H54 (cell line): ENCODE data around the gene EGFL8.
"Not testable (repeated sequence)": the region's sequence is repeated elsewhere in the genome, so short reads cannot be mapped to it uniquely, and the experiment has no call there.

Source experiments
- DNase-seq: peaks from one replicate; pipeline ENCODE4 v3.0.0; 2011; ENCODE audit warnings: low spot score, mixed read lengths; ENCODE audit not compliant: insufficient read length
- FAIRE-seq: peaks from 3 replicates; lab custom pipeline; 2011; peaks lifted over from hg19 to GRCh38; lab: Jason Lieb, UNC
- POLR2A ChIP-seq: IDR thresholded peaks from 2 replicates; pipeline ENCODE4 v1.6.1; 2011; ENCODE audit warnings: low read depth, mild to moderate bottlenecking, low read length

The EGFL8 gene

GRCh38 chr6:32195902-32196681, 31.7 kb downstream of the EGFL8 start:
- no peak for FAIRE-seq
- peak; percentile 80 for TF ChIP-seq POLR2A
- DNase-seq: peak; percentile 77

GRCh38 chr6:32196682-32197616, 32.6 kb downstream of the EGFL8 start:
- DNase-seq (no peak), FAIRE-seq (no peak)
- no peak for TF ChIP-seq POLR2A

- TF ChIP-seq POLR2A: no peak
- FAIRE-seq: no peak
- DNase-seq: no peak
These were observed 33.9 kb downstream of the EGFL8 start for GRCh38 chr6:32198345-32198696.

GRCh38 chr6:32198866-32199265, 34.5 kb downstream of the EGFL8 start:
- no peak for FAIRE-seq
- no peak for TF ChIP-seq POLR2A
- no peak for DNase-seq

GRCh38 chr6:32200711-32201475, 36.5 kb downstream of the EGFL8 start:
- DNase-seq (no peak), FAIRE-seq (no peak)
- no peak for TF ChIP-seq POLR2A

- no peak for FAIRE-seq
- no peak for DNase-seq
- no peak for TF ChIP-seq POLR2A
These were observed 37.8 kb downstream of the EGFL8 start for GRCh38 chr6:32202186-32202585.

- FAIRE-seq: no peak
- no peak for DNase-seq
- TF ChIP-seq POLR2A: no peak
These were observed 39.3 kb downstream of the EGFL8 start for GRCh38 chr6:32203426-32204267.

GRCh38 chr6:32204268-32204715, 39.9 kb downstream of the EGFL8 start:
- FAIRE-seq (no peak), DNase-seq (no peak)
- no peak for TF ChIP-seq POLR2A

GRCh38 chr6:32208996-32209395, 44.6 kb downstream of the EGFL8 start:
- FAIRE-seq: no peak
- no peak for TF ChIP-seq POLR2A
- DNase-seq: no peak

GRCh38 chr6:32210191-32210601, 45.8 kb downstream of the EGFL8 start:
- TF ChIP-seq POLR2A: no peak
- DNase-seq: no peak
- no peak for FAIRE-seq

- DNase-seq, FAIRE-seq: not testable (repeated sequence)
These were observed 47.0 kb downstream of the EGFL8 start for GRCh38 chr6:32211432-32211831.

GRCh38 chr6:32212076-32212760, 47.8 kb downstream of the EGFL8 start:
- DNase-seq: no peak
- TF ChIP-seq POLR2A: no peak
- FAIRE-seq: no peak
